GM21526 (cell line): ENCODE measurements around the gene PATJ.
"Not testable (repeated sequence)": the region's sequence is repeated elsewhere in the genome, so short reads cannot be mapped to it uniquely, and the experiment has no call there.

Experiments used
- ATAC-seq: cut with Tn5 transposase; IDR thresholded peaks from one replicate; pipeline ENCODE4 v1.9.1; 2021; ENCODE audit warnings: moderate library complexity; ENCODE audit not compliant: unreplicated experiment, low FRiP score

PATJ gene

DNA sequence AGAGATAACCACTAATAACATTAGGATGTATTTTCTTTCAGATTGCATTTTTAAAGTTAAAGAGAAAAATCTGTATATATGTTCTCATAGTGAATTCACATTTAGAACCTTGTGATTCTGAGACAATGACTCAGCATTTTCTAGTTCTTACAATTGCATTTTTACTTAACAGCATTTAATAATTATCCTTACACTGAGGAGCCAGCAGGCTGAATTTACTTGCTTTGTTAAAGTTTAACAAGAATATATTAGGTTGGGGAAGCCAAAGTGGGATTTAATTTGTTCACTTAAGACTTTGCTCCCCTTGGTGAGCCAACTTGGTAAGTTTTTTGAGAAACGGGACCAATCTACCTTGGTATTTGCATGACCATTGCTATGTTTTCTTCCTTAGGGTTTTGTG is 4.5 kb downstream of the PATJ start:
- no peak for ATAC-seq

DNA sequence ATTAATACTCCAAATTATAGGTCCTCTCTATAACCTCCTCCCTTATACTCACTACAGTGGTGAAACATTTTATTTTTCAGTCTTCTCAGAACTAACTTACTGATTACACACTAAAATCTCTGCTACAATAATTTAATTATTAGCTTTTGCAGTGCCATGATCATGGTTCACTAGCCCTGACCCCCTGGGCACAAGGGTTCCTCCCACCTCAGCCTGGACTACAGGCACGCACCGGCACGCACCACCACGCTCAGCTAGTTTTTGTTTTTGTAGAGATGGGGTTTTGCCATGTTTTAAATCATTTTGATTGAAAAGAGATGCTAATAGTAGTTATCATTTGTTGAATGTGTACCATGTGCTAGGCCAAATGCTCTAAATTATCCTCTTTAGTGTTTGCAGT is 6.3 kb downstream of the PATJ start:
- no peak for ATAC-seq

GRCh38 chr1:61749574-61749973 is 7.3 kb downstream of the PATJ start:
- no peak for ATAC-seq

DNA sequence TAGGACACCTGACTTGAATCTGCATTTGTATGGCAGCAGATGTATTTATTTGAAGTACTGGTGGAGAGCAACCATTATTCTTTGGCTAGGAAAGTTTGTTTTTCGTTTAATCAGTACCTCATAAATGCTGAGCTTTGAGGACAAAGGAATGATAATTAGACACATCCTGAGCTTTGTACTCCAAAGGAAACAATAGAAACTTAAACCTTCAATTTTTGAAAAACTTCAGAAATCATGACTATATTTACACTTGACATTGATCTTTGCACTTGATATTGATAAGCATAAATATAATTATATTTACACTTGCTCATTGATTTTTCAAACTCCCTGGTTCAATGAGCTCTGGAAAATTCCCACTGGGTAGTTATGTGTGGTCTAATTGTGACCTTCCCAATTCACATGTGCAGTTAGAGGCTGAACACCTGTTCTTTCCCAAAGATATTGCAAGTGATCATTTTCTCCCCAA is 10.7 kb downstream of the PATJ start:
- ATAC-seq: no peak

DNA sequence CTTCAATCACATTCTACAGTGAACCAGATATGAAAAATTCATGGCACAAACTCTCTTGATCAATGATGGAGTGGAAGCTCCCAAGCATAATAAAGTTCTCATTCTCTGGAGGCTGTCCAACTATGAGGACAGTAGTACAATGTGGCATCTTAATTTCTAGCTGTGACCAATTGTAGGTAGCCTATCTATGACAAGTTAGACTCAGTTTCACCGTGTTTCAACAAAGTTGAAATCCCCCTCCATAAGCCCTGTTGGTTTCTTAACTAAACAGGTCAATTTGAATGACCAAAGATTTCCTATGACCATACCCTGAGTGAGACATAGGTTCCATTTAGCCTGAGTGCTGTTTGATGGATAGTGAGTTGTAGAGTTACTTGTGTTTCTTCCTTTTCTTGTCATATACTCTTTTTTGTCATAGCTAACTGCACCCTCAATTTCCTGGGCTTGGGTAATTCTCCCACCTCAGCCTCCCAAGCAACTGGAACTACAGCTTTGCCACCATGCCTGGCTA is 11.8 kb downstream of the PATJ start:
- no peak for ATAC-seq

DNA sequence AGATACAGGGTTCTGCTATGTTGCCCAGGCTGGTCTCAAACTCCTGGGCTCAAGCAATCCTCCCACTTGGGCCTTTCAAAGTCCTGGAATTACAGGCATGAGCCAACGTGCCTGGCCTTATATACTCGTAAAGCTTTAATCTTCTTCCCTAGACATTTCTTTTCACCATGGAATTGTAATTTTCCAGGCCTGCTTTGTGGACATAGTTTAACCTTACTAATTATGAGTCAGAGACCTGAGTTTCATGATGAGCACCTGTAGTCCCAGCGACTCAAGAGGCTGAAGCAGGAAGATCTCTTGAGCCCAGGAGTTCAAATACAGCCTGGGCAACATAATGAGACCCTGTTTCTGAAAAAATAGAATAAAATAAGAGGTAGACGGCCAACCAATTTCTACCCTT is 12.3 kb downstream of the PATJ start:
- ATAC-seq: no peak

- ATAC-seq: no peak
Measured at GRCh38 chr1:61756773-61757172, 14.5 kb downstream of the PATJ start.

GRCh38 chr1:61757950-61758349 is 15.7 kb downstream of the PATJ start:
- ATAC-seq: no peak

GRCh38 chr1:61770131-61770530 is 27.9 kb downstream of the PATJ start:
- ATAC-seq: no peak

- no peak for ATAC-seq
Measured at GRCh38 chr1:61776091-61776490, 33.8 kb downstream of the PATJ start.

- ATAC-seq: no peak
Measured at GRCh38 chr1:61779231-61779630, 37.0 kb downstream of the PATJ start.

- no peak for ATAC-seq
Measured at GRCh38 chr1:61781151-61781550, 38.9 kb downstream of the PATJ start.

DNA sequence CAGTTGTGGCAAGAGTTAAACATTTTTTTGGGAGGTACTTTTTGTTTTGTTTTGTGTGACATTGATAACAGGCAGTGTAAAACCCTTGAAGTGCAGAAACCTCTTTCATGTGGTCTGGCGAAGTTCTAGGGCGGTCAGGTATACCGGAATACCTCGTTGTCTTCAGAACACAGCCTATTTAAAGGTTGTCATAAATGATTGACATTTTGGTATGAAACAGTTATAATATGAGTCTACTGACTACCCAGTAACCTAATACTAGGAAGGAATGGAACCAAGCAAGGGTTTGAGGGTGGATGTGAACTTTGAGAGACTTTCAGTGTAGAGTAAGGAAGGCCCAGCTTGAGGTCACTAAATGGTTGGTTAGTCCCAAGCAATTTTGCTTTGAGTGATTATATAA is 40.5 kb downstream of the PATJ start:
- ATAC-seq: no peak

- no peak for ATAC-seq
Measured at GRCh38 chr1:61784726-61785125, 42.4 kb downstream of the PATJ start.

GRCh38 chr1:61790837-61791236 is 48.6 kb downstream of the PATJ start:
- ATAC-seq: no peak

- no peak for ATAC-seq
Measured at GRCh38 chr1:61797045-61797755, 54.9 kb downstream of the PATJ start.

DNA sequence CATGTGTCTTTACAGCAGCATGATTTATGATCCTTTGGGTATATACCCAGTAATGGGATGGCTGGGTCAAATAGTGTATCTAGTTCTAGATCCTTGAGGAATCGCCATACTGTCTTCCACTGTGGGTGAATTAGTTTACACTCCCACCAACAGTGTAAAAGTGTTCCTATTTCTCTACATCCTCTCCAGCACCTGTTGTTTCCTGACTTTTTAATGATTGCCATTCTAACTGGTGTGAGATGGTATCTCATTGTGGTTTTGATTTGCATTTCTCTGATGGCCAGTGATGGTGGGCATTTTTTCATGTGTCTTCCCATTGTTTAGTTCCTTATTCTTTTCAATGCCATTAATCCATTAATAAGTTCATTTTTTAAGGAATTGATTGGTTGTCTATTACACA is 58.8 kb downstream of the PATJ start:
- not testable (repeated sequence) for ATAC-seq

DNA sequence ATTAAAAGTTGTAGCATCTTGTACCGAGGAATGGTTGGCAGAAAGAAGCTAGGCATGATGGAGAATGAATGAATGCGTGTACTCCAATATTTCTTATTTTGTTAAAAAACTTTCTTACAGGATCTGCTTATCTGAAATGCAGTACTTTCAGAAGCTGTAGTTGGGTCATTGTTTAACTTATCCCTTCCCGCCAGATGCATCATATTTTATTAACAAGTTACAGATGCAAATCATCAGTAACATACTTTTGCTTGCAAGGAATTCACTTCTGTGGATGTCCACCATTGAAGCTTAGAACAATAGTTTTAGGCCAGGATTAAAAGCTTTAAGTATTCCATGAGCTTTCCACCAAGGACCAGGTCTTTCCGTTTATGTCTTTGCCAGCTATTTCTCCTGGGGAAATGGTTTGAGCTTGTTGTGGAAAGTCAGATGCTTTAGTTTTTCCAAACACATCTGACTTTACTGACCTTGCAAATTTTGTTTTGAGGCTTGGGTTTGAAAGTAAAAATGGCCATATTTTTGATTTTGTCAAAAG is 65.4 kb downstream of the PATJ start:
- no peak for ATAC-seq

DNA sequence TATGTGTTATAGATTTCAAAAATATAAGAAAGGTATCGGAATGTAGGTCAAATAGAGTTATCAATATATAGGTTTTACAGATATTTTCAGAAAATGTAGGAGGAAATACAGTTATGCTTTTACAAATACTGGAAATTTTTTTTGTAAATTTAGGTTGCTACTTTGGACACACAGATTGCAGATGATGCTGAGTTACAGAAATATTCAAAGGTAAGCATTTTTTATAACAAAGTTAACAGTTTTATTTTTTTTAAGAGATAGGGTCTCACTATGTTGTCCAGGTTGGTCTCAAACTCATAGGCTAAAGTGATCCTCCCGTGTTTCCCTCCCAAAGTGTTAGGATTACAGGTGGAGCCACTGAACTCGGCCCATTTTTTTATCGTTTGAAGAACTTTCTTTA is 66.0 kb downstream of the PATJ start:
- no peak for ATAC-seq

DNA sequence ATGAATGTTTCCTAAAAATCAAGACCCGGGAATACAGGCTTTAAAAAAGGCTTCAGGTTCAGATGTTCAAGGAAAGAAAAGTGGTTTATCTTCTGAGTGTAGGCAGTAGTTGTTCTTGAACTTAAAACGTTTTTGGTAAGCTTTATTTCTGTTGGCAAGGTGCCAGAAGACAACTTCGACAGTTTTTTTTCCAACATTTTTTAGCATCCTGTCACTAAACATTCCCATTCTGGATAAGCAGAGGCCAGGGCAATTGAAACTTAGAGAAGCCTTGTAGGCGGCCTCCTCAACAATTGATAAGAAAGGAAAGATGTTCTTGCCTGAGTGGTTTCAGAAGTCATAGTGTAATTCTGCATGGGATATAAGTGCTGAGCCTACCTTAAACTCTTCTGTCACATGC is 66.7 kb downstream of the PATJ start:
- ATAC-seq: no peak

DNA sequence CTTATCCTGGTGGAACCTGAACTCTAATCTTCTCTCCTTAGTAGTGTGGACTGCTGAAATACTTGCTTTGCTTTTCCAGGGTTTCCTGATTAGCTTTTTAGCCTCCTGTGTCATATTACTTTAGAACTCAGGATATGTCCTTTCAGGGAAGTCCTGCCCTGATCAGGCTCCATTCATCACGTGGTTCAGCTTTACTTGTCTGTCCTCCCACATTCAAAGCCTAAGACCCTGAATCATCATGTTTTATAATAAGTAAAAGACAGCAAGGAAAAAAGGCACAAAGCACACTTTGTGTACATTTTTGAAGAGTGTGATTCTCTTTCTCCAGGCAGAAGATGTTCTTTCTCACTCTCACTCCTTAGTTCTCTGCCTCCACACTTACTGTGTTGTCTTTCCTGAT is 70.6 kb downstream of the PATJ start:
- no peak for ATAC-seq

DNA sequence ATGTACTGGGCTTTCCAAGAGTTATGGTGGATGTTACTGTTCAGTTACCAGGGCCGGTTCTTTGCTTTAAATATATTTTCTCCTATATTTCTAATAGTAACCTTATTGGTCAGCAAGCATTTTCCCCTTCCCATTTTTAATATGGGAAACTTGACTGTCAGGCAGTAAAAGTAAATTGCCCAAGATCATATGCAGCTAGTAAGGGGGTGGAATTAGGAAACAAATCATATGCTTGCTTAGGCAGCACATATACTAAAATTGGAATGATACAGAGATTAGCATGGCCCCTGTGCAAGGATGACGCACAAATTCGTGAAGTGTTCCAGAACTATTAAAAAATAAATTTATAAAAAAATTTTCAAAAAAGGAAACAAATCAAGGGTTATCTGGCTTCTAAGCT is 73.9 kb downstream of the PATJ start:
- no peak for ATAC-seq
